Caco-2 (cell line): ENCODE results near the gene TOE1. TPM values are rescaled to one million over a fixed set of nuclear protein-coding genes. Genes with fewer than 3 reads are reported as not detected.

Experiments used
- BruUV-seq: library from RNA; stranded (reverse); fragments of 400-500 nt; replicated peaks from 2 replicates; lab custom pipeline; 2021; lab: Mats Ljungman, UMichigan
- CTCF ChIA-PET: fragments of 300-600 bp; sonication (Branson Sonifier 250); formaldehyde crosslinking; loops from one replicate; lab custom pipeline; 2022; ENCODE audit warnings: antibody characterized with exemption; lab: Charles Lee
- POLR2A ChIA-PET: fragments of 300-600 bp; sonication (Branson Sonifier 250); formaldehyde crosslinking; loops from one replicate; lab custom pipeline; 2022; ENCODE audit warnings: antibody characterized with exemption; lab: Charles Lee
- DNase-seq, 2 experiments: peaks; one replicate each; pipeline versions ENCODE4 v3.0.0 to v3.0.0-alpha.2; 2020 to 2022
- H3K27me3 ChIP-seq: replicated peaks from 2 replicates; pipeline ENCODE4 v1.6.0; 2011; ENCODE audit warnings: low read length; ENCODE audit not compliant: control insufficient read depth, insufficient read depth
- H3K36me3 ChIP-seq: 2 replicates; pipeline ENCODE4 v1.5.1; 2011; ENCODE audit warnings: low read length; ENCODE audit not compliant: control insufficient read depth, insufficient read depth
- H3K4me1 ChIP-seq: fragments of 250-450 bp; sonication (Bioruptor Pico); 2 replicates; pipeline ENCODE4 v1.5.1; 2020; ENCODE audit warnings: mild to moderate bottlenecking
- H3K4me3 ChIP-seq: 2 replicates; pipeline ENCODE4 v1.5.1; 2011; ENCODE audit warnings: low read depth, mild to moderate bottlenecking, control low read depth, low read length
- H3K9me3 ChIP-seq: fragments of 250-450 bp; sonication (Bioruptor Pico); 2 replicates; pipeline ENCODE4 v1.5.1; 2020; ENCODE audit warnings: mild to moderate bottlenecking, moderate library complexity
- H3K27ac Mint-ChIP-seq: one replicate; pipeline ENCODE4 v1.8.0; 2022; ENCODE audit warnings: mixed read lengths; ENCODE audit not compliant: unreplicated experiment
- H3K27me3 Mint-ChIP-seq: one replicate; pipeline ENCODE4 v1.8.0; 2022; ENCODE audit warnings: mixed read lengths; ENCODE audit not compliant: insufficient read depth, unreplicated experiment
- H3K36me3 Mint-ChIP-seq: one replicate; pipeline ENCODE4 v1.8.0; 2022; ENCODE audit warnings: mild to moderate bottlenecking, mixed read lengths; ENCODE audit not compliant: insufficient read depth, unreplicated experiment
- H3K4me1 Mint-ChIP-seq: one replicate; pipeline ENCODE4 v1.8.0; 2022; ENCODE audit warnings: low read depth, mixed read lengths; ENCODE audit not compliant: unreplicated experiment
- H3K4me3 Mint-ChIP-seq: one replicate; pipeline ENCODE4 v1.8.0; 2022; ENCODE audit warnings: mild to moderate bottlenecking, moderate library complexity, mixed read lengths; ENCODE audit not compliant: unreplicated experiment
- H3K9me3 Mint-ChIP-seq: one replicate; pipeline ENCODE4 v1.8.0; 2022; ENCODE audit warnings: mixed read lengths; ENCODE audit not compliant: unreplicated experiment
- intact Hi-C: fragments of 100-400 bp; cut with micrococcal nuclease; formaldehyde crosslinking; loops from one replicate; pipeline ENCODE4 v1.10.0; 2022; ENCODE audit not compliant: unreplicated experiment
- total RNA-seq: library from RNA; stranded (reverse); gene quantifications from 2 replicates; pipeline ENCODE4 v1.2.3, GENCODE V29; 2022
- TF ChIP-seq, protein P1 (sequence below), 2 experiments: fragments of 200-600 bp in 1 of 2; IDR thresholded peaks; 1 replicate in 1 of 2; 2 replicates in 1 of 2; pipeline versions ENCODE4 v1.5.1 to v1.8.0; 2011 to 2022; ENCODE audit warnings: antibody characterized with exemption in 1 of 2, control low read depth in 1 of 2, inconsistent platforms in 1 of 2, low read depth in 1 of 2, low read length in 1 of 2, mild to moderate bottlenecking in 1 of 2, moderate library complexity in 1 of 2; ENCODE audit not compliant: insufficient read depth in 1 of 2, severe bottlenecking in 1 of 2, unreplicated experiment in 1 of 2

Gene TOE1
- total RNA-seq, 1 experiment from 2014 or later = 15.5 TPM

GRCh38 chr1:45331436-45332345 is 8.3 kb upstream of the TOE1 start:
- H3K9me3 ChIP-seq = no peaks in the 10 kb centered on the region
- TF ChIP-seq, protein P1, sequence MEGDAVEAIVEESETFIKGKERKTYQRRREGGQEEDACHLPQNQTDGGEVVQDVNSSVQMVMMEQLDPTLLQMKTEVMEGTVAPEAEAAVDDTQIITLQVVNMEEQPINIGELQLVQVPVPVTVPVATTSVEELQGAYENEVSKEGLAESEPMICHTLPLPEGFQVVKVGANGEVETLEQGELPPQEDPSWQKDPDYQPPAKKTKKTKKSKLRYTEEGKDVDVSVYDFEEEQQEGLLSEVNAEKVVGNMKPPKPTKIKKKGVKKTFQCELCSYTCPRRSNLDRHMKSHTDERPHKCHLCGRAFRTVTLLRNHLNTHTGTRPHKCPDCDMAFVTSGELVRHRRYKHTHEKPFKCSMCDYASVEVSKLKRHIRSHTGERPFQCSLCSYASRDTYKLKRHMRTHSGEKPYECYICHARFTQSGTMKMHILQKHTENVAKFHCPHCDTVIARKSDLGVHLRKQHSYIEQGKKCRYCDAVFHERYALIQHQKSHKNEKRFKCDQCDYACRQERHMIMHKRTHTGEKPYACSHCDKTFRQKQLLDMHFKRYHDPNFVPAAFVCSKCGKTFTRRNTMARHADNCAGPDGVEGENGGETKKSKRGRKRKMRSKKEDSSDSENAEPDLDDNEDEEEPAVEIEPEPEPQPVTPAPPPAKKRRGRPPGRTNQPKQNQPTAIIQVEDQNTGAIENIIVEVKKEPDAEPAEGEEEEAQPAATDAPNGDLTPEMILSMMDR (IDR thresholded peaks at IDR 0.05; ENCODE audit: insufficient read depth in 1 of 2, low read depth in 1 of 2, low read length in 1 of 2, severe bottlenecking in 1 of 2, unreplicated experiment in 1 of 2) = no peak
- H3K27me3 ChIP-seq = no peaks in the 10 kb centered on the region
- no peak for DNase-seq
- POLR2A ChIA-PET = no interaction called here
- Mint-ChIP-seq H3K27ac (peak overlapping the region; percentile 93), H3K4me1 (peaks cover 30% of the 10 kb centered on the region), H3K27me3 (no peaks in the 10 kb centered on the region), H3K4me3 (no peak overlapping the region), H3K36me3 (peaks cover 73% of the 10 kb centered on the region), H3K9me3 (no peaks in the 10 kb centered on the region)
- intact Hi-C loops = no loop called here
- peaks cover 50% of the 10 kb centered on the region for H3K4me1 ChIP-seq
- BruUV-seq = no TSS peak
- peaks cover 11% of the 10 kb centered on the region for H3K36me3 ChIP-seq
- no peak overlapping the region for H3K4me3 ChIP-seq
- CTCF ChIA-PET = no interaction called here

- no TSS peak for BruUV-seq
- ChIA-PET CTCF (no interaction called here), POLR2A (no interaction called here)
- Mint-ChIP-seq H3K27ac (no peak overlapping the region), H3K4me3 (no peak overlapping the region), H3K27me3 (no peaks in the 10 kb centered on the region), H3K36me3 (peaks cover 72% of the 10 kb centered on the region), H3K9me3 (no peaks in the 10 kb centered on the region), H3K4me1 (peaks cover 37% of the 10 kb centered on the region)
- Histone ChIP-seq H3K27me3 (no peaks in the 10 kb centered on the region), H3K36me3 (peaks cover 11% of the 10 kb centered on the region), H3K4me3 (no peak overlapping the region), H3K4me1 (peaks cover 54% of the 10 kb centered on the region), H3K9me3 (no peaks in the 10 kb centered on the region)
- intact Hi-C loops = no loop called here
- TF ChIP-seq, protein P1 (IDR thresholded peaks at IDR 0.05; ENCODE audit: insufficient read depth in 1 of 2, low read depth in 1 of 2, low read length in 1 of 2, severe bottlenecking in 1 of 2, unreplicated experiment in 1 of 2) = no peak
- no peak for DNase-seq
Observed at GRCh38 chr1:45332346-45332720, 7.6 kb upstream of the TOE1 start.

DNA sequence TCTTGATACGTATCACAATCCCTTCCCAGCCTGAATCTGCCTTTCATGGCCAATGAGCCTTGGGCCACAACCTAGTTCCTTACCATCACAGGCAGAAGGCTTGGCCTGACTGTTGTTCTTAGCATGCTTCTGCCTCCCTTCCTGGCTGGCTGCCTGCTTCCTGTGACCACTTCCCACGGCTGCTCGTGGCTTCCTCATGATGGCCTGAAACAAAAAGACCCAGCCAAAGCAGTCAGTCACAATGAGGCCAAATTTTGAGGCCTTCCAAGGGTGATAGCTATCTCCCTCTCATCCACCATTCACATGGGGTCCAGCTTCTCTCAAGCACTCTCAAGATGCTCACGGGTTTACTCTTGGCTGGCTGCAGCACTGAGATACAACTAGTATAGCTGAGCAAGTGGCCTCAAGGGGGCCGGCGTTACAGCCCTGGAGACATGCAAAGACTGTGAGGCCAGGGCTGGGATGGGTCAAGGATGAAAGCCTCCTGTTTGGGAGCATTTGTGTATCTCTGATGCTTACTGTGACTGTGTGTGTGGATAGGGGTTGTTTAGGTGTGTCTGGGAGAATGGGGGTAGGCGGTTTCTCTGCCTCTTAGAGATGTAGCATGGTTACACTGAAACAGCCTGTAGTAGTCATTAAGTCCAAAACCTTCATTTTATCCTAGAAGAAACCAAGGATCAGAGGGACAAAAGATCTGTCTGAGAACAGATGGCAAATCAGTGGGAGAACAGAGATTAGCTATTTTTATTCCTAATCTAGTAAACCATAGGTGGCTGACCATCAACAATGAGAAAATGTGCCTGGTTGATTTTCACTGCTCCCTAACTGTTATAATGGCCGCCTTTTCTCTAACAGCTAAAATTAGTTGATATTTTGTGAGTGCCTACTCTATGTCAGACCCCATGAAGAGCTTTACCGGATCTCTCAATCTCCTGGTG is 5.4 kb upstream of the TOE1 start:
- Histone ChIP-seq H3K9me3 (no peaks in the 10 kb centered on the region), H3K36me3 (peaks cover 13% of the 10 kb centered on the region), H3K4me1 (peaks cover 68% of the 10 kb centered on the region), H3K4me3 (no peak overlapping the region), H3K27me3 (no peaks in the 10 kb centered on the region)
- H3K4me3 Mint-ChIP-seq = peak overlapping the region; percentile 99
- peak overlapping the region; percentile 97 for H3K27ac Mint-ChIP-seq
- BruUV-seq = no TSS peak
- ChIA-PET CTCF (no interaction called here), POLR2A (interaction anchor here (0.6 kb wide), 1 partner anchor 489 kb away, joined by 4 read pairs; no protein-coding TSS in a partner anchor)
- DNase-seq = peak; percentile 60 to 72
- intact Hi-C loops = no loop called here
- no peaks in the 10 kb centered on the region for H3K27me3 Mint-ChIP-seq
- TF ChIP-seq, protein P1 (IDR thresholded peaks at IDR 0.05; ENCODE audit: insufficient read depth in 1 of 2, low read depth in 1 of 2, low read length in 1 of 2, severe bottlenecking in 1 of 2, unreplicated experiment in 1 of 2) = peak in 1 of 2 experiments; percentile 35
- peaks cover 71% of the 10 kb centered on the region for H3K36me3 Mint-ChIP-seq
- no peaks in the 10 kb centered on the region for H3K9me3 Mint-ChIP-seq
- H3K4me1 Mint-ChIP-seq = peaks cover 47% of the 10 kb centered on the region
